Measurements from ENCODE around the gene SMIM23.

SMIM23 gene

DNA sequence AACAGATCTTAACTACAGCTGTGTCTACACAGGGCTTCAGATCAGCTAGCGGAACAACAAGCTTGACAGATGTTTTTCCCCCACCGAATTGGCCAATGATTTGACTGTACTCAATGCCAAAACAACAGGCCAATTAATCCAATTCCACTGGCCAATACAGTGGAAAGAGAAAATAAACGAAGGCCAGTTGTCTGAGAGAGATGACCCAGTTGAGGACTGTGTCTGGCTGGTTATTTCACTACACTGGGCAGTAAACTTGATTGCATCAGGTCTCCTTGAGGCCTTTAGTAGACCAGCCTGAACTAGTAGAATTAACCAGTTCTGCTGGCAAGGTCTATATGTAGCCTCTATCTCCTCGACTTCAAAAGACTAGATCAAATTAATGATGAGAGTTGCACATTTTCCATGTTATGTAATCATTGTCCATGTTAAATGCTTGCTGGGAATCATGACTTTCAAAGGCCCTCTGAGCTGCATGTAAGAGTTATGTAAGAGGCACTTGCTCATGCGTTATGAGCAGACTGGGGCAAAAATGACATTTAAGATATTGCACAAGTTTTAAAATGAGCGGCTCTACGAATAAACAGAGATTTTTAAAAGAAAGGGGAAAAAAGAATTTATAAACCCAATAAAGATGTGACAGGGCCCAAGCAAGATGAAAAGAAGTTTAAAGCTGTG, 28.3 kb downstream of the SMIM23 start:
- H3K27ac ChIP-seq (replicated peaks) = no peak overlapping the region
- TF ChIP-seq, protein P1, sequence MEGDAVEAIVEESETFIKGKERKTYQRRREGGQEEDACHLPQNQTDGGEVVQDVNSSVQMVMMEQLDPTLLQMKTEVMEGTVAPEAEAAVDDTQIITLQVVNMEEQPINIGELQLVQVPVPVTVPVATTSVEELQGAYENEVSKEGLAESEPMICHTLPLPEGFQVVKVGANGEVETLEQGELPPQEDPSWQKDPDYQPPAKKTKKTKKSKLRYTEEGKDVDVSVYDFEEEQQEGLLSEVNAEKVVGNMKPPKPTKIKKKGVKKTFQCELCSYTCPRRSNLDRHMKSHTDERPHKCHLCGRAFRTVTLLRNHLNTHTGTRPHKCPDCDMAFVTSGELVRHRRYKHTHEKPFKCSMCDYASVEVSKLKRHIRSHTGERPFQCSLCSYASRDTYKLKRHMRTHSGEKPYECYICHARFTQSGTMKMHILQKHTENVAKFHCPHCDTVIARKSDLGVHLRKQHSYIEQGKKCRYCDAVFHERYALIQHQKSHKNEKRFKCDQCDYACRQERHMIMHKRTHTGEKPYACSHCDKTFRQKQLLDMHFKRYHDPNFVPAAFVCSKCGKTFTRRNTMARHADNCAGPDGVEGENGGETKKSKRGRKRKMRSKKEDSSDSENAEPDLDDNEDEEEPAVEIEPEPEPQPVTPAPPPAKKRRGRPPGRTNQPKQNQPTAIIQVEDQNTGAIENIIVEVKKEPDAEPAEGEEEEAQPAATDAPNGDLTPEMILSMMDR (IDR thresholded peaks at IDR 0.05; ENCODE audit: insufficient read depth, low read length) = no peak
- no peak for TF ChIP-seq GABPA (IDR thresholded peaks at IDR 0.05; ENCODE audit: low read depth)
- TF ChIP-seq SPI1 (IDR thresholded peaks at IDR 0.05; ENCODE audit: borderline replicate concordance, low read depth) = no peak
- TF ChIP-seq, protein P2, sequence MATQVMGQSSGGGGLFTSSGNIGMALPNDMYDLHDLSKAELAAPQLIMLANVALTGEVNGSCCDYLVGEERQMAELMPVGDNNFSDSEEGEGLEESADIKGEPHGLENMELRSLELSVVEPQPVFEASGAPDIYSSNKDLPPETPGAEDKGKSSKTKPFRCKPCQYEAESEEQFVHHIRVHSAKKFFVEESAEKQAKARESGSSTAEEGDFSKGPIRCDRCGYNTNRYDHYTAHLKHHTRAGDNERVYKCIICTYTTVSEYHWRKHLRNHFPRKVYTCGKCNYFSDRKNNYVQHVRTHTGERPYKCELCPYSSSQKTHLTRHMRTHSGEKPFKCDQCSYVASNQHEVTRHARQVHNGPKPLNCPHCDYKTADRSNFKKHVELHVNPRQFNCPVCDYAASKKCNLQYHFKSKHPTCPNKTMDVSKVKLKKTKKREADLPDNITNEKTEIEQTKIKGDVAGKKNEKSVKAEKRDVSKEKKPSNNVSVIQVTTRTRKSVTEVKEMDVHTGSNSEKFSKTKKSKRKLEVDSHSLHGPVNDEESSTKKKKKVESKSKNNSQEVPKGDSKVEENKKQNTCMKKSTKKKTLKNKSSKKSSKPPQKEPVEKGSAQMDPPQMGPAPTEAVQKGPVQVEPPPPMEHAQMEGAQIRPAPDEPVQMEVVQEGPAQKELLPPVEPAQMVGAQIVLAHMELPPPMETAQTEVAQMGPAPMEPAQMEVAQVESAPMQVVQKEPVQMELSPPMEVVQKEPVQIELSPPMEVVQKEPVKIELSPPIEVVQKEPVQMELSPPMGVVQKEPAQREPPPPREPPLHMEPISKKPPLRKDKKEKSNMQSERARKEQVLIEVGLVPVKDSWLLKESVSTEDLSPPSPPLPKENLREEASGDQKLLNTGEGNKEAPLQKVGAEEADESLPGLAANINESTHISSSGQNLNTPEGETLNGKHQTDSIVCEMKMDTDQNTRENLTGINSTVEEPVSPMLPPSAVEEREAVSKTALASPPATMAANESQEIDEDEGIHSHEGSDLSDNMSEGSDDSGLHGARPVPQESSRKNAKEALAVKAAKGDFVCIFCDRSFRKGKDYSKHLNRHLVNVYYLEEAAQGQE (IDR thresholded peaks at IDR 0.05; ENCODE audit: insufficient replicate concordance, low read depth) = no peak
- TF ChIP-seq POLR2AphosphoS5 (IDR thresholded peaks at IDR 0.05; ENCODE audit: low read depth) = no peak
- H3K27me3 ChIP-seq (ENCODE audit: insufficient read depth, poor library complexity, severe bottlenecking) = no peaks in the 10 kb centered on the region
- no peak for DNase-seq (ENCODE audit: low read depth in 1 of 2, low spot score in 1 of 2)
- no peak overlapping the region for H3K4me3 ChIP-seq (replicated peaks; ENCODE audit: insufficient read depth, low read length)

DNA sequence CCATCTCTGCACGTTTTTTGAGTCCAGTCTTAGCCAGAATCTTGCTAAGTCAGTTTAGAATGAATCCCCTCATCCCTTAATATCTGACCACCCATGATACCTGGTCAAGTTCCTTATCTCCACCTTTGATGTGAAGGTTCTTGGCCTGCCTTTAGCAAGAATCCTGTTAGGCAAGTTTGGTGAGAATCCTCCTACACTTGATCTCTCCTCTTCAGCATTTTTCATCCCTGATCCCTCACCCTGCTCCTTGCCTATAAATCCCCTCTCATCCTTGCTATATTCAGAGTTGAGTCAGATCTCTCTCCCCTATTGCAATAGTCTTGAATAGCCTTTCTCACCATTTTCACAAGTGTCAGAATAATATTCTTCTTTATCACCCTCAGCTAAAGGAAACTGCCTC, 31.0 kb downstream of the SMIM23 start:
- Histone ChIP-seq H3K4me3 (replicated peaks; ENCODE audit: insufficient read depth, low read length) (no peak overlapping the region), H3K27ac (replicated peaks) (no peak overlapping the region), H3K27me3 (ENCODE audit: insufficient read depth, poor library complexity, severe bottlenecking) (no peaks in the 10 kb centered on the region)
- no peak for DNase-seq (ENCODE audit: low read depth in 1 of 2, low spot score in 1 of 2)
- TF ChIP-seq, protein P1 (IDR thresholded peaks at IDR 0.05; ENCODE audit: insufficient read depth, low read length) = no peak
- TF ChIP-seq SPI1 (IDR thresholded peaks at IDR 0.05; ENCODE audit: borderline replicate concordance, low read depth) (no peak), GABPA (IDR thresholded peaks at IDR 0.05; ENCODE audit: low read depth) (no peak), POLR2AphosphoS5 (IDR thresholded peaks at IDR 0.05; ENCODE audit: low read depth) (no peak)
- TF ChIP-seq, protein P2 (IDR thresholded peaks at IDR 0.05; ENCODE audit: insufficient replicate concordance, low read depth) = no peak

DNA sequence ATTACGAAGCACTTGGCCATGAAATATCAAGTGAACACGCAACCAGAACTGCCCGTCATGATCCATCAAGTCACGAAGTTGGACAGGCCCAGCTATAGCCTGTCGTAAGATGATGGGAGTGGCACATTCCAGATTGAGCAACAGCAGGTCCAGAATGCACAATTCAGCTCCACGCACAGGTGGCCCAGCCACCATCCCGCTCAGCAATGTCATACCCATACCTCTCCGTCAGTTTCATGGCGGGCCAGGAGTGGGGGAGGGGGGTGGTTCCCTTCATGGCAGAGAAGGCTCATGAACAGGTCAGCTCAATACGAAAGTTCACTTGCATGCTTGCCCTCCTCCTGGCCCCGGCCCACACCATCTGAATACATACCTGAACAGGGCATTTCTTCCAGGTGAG, 34.9 kb downstream of the SMIM23 start:
- TF ChIP-seq, protein P1 (IDR thresholded peaks at IDR 0.05; ENCODE audit: insufficient read depth, low read length) = no peak
- TF ChIP-seq, protein P2 (IDR thresholded peaks at IDR 0.05; ENCODE audit: insufficient replicate concordance, low read depth) = no peak
- no peak for TF ChIP-seq POLR2AphosphoS5 (IDR thresholded peaks at IDR 0.05; ENCODE audit: low read depth)
- no peak for TF ChIP-seq SPI1 (IDR thresholded peaks at IDR 0.05; ENCODE audit: borderline replicate concordance, low read depth)
- TF ChIP-seq GABPA (IDR thresholded peaks at IDR 0.05; ENCODE audit: low read depth) = no peak
- H3K27me3 ChIP-seq (ENCODE audit: insufficient read depth, poor library complexity, severe bottlenecking) = no peaks in the 10 kb centered on the region
- H3K27ac ChIP-seq (replicated peaks) = no peak overlapping the region
- H3K4me3 ChIP-seq (replicated peaks; ENCODE audit: insufficient read depth, low read length) = no peak overlapping the region
- DNase-seq (ENCODE audit: low read depth in 1 of 2, low spot score in 1 of 2) = no peak

Measured in HL-60 (cell line).